C1 segment of cervical spinal cord (tissue), 14 donors: ENCODE results near the gene ASB2.
A peak's percentile ranks its signal among the peaks of the same experiment; 100 is the strongest.

Experiments
- DNase-seq, 14 donors: peaks; one replicate each; lab custom pipeline; 2025; lab: John Stamatoyannopoulos, UW

Gene ASB2

GRCh38 chr14:93929048-93929535 is 47.3 kb downstream of the ASB2 start:
- no peak for DNase-seq

GRCh38 chr14:93928184-93929047 is 48.0 kb downstream of the ASB2 start:
- DNase-seq, result peak in 3 of 14 donors; percentile 21 to 33 (median 25)

- DNase-seq, result no peak
Observed at GRCh38 chr14:93927800-93928145, 48.6 kb downstream of the ASB2 start.

- peak in 6 of 14 donors; percentile 5 to 85 (median 58) for DNase-seq
Observed at GRCh38 chr14:93926873-93927799, 49.2 kb downstream of the ASB2 start, which contains the start of gene FAM181A. Gene FAM181A (plus strand): TSS chr14:93927344. CDS start chr14:93928286, 942 bp downstream.

GRCh38 chr14:93926245-93926872 is 50.0 kb downstream of the ASB2 start:
- DNase-seq, result peak in 11 of 14 donors; percentile 7 to 78 (median 42)

- DNase-seq, result no peak
Observed at GRCh38 chr14:93925374-93925895, 50.9 kb downstream of the ASB2 start.

GRCh38 chr14:93924592-93925355 is 51.6 kb downstream of the ASB2 start:
- DNase-seq, result no peak

GRCh38 chr14:93923626-93924025 is 52.7 kb downstream of the ASB2 start:
- no peak for DNase-seq

GRCh38 chr14:93921001-93921806 is 55.2 kb downstream of the ASB2 start:
- DNase-seq, result no peak

GRCh38 chr14:93917141-93917540 is 59.2 kb downstream of the ASB2 start:
- DNase-seq, result no peak

GRCh38 chr14:93916498-93916897 is 59.9 kb downstream of the ASB2 start:
- DNase-seq, result no peak

- no peak for DNase-seq
Observed at GRCh38 chr14:93915800-93916199, 60.6 kb downstream of the ASB2 start.

- DNase-seq, result no peak
Observed at GRCh38 chr14:93915070-93915705, 61.2 kb downstream of the ASB2 start.

GRCh38 chr14:93914278-93914677 is 62.1 kb downstream of the ASB2 start:
- no peak for DNase-seq

- DNase-seq, result no peak
Observed at GRCh38 chr14:93912782-93913181, 63.6 kb downstream of the ASB2 start.

- no peak for DNase-seq
Observed at GRCh38 chr14:93911975-93912615, 64.3 kb downstream of the ASB2 start.

GRCh38 chr14:93909429-93910128 is 66.8 kb downstream of the ASB2 start:
- DNase-seq, result peak in 2 of 14 donors; percentile 5 to 24
